ENCODE results near the gene TNFRSF21. TPM values are rescaled to one million over a fixed set of nuclear protein-coding genes. Genes with fewer than 3 reads are reported as not detected.

The TNFRSF21 gene
- polyA plus RNA-seq, 1 donor (not counting 4 experiments of a cell fraction or from before 2014, with no cell fraction given), result 50.2 TPM

DNA sequence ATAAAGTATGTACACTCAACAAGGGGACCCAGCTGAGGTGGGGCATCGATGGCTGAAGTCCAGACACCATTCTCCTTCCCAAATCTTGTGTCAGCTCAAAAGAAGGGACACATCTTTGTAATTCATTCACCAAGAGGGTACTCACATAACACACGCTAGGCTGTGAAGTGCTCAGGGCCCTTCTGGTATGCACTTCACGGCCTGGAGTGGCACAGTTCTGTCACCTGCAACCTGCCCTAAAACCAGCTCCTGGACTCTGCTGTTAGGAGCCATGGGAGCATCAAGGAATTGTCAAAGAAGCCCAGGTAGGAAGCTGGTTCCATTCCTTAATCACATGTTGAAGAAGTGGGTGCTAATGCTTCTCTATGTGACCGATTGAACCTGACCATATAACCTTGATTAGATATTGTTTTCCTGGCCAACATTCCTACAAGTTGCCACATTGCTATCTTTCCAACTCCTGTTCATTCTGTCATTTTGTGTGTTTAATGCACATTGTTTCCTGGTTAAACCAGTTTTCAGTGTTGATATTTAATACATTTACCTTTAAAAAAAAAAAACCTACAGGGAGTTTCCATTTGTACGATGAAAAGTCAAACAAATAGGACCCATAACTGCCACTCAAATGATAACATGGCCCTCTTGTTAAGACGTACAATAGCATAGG lies 127.3 kb downstream of the TNFRSF21 start:
- H2AFZ ChIP-seq (ENCODE audit: control insufficient read depth, low read length), result no peak overlapping the region
- H3K9me3 ChIP-seq (ENCODE audit: control insufficient read depth, low read depth, low read length), result no peaks in the 10 kb centered on the region
- no peaks in the 10 kb centered on the region for H3K9me1 ChIP-seq (ENCODE audit: control insufficient read depth, extremely low read depth, insufficient read depth, low read length)
- no peak overlapping the region for H3K4me2 ChIP-seq (ENCODE audit: control insufficient read depth, extremely low read depth, insufficient read depth, low read depth, low read length)
- no peak overlapping the region for H3K9ac ChIP-seq (ENCODE audit: control insufficient read depth, extremely low read depth, insufficient read depth, low read length)
- no peak overlapping the region for H3K4me3 ChIP-seq (ENCODE audit: control insufficient read depth in 2 of 3, extremely low read depth in 1 of 3, insufficient read depth in 2 of 3, low read depth in 1 of 3, low read length in 3 of 3)
- dilution Hi-C loops (cut with MboI; ENCODE audit: extremely low pct_ligation_motif_present, low sequenced_read_pairs), result no loop called here
- H3K4me1 ChIP-seq (ENCODE audit: control insufficient read depth, extremely low read depth, insufficient read depth, low read length), result peaks cover 22% of the 10 kb centered on the region
- no peaks in the 10 kb centered on the region for H4K20me1 ChIP-seq (ENCODE audit: control insufficient read depth, extremely low read depth, insufficient read depth, low read length)
- H3K27ac ChIP-seq (ENCODE audit: control insufficient read depth, insufficient read depth, low read length), result no peak overlapping the region
- DNase-seq (ENCODE audit: low read depth, low spot score) (no peak), FAIRE-seq (no peak)
- no peaks in the 10 kb centered on the region for H3K79me2 ChIP-seq (ENCODE audit: control insufficient read depth, insufficient read depth, low read length)
- no peaks in the 10 kb centered on the region for H3K27me3 ChIP-seq (ENCODE audit: control insufficient read depth, extremely low read depth, insufficient read depth, low read length)
- no peaks in the 10 kb centered on the region for H3K36me3 ChIP-seq (ENCODE audit: control insufficient read depth in 2 of 2, extremely low read depth in 1 of 2, insufficient read depth in 2 of 2, low read length in 2 of 2)
- TF ChIP-seq, protein P1, sequence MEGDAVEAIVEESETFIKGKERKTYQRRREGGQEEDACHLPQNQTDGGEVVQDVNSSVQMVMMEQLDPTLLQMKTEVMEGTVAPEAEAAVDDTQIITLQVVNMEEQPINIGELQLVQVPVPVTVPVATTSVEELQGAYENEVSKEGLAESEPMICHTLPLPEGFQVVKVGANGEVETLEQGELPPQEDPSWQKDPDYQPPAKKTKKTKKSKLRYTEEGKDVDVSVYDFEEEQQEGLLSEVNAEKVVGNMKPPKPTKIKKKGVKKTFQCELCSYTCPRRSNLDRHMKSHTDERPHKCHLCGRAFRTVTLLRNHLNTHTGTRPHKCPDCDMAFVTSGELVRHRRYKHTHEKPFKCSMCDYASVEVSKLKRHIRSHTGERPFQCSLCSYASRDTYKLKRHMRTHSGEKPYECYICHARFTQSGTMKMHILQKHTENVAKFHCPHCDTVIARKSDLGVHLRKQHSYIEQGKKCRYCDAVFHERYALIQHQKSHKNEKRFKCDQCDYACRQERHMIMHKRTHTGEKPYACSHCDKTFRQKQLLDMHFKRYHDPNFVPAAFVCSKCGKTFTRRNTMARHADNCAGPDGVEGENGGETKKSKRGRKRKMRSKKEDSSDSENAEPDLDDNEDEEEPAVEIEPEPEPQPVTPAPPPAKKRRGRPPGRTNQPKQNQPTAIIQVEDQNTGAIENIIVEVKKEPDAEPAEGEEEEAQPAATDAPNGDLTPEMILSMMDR (optimal IDR thresholded peaks at IDR 0.05 in 1 of 3, IDR thresholded peaks at IDR 0.05 in 1 of 3, conservative IDR thresholded peaks at IDR 0.05 in 1 of 3; ENCODE audit: extremely low read depth in 1 of 3, insufficient read depth in 2 of 3, low read length in 3 of 3), result no peak
- no peak for TF ChIP-seq EZH2 (IDR thresholded peaks at IDR 0.05; ENCODE audit: low read length)

DNA sequence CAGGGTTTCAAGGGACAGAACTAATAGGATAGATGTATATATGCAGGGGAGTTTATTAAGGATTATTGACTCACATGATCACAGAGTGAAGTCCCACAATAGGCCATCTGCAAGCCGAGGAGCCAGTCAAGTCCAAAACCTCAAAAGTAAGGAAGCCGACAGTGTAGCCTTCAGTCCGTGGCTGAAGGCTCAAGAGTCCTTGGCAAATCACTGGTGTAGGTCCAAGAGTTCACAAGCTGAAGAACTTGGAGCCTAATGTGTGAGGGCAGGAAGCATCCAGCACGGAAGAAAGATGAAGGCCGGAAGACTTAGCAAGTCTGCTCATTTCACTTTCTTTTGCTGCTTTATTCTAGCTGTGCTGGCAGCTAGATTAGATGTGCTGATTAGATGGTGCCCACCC lies 128.0 kb downstream of the TNFRSF21 start:
- dilution Hi-C loops (cut with MboI; ENCODE audit: extremely low pct_ligation_motif_present, low sequenced_read_pairs), result no loop called here

More for the DNA sequence above, 128.0 kb downstream of the TNFRSF21 start:
- Histone ChIP-seq H3K79me2 (ENCODE audit: control insufficient read depth, insufficient read depth, low read length) (no peaks in the 10 kb centered on the region), H3K27me3 (ENCODE audit: control insufficient read depth, extremely low read depth, insufficient read depth, low read length) (no peaks in the 10 kb centered on the region), H2AFZ (ENCODE audit: control insufficient read depth, low read length) (no peak overlapping the region), H3K4me3 (ENCODE audit: control insufficient read depth in 2 of 3, extremely low read depth in 1 of 3, insufficient read depth in 2 of 3, low read depth in 1 of 3, low read length in 3 of 3) (no peak overlapping the region), H3K27ac (ENCODE audit: control insufficient read depth, insufficient read depth, low read length) (no peak overlapping the region), H3K9ac (ENCODE audit: control insufficient read depth, extremely low read depth, insufficient read depth, low read length) (no peak overlapping the region), H3K4me2 (ENCODE audit: control insufficient read depth, extremely low read depth, insufficient read depth, low read depth, low read length) (no peak overlapping the region), H3K9me3 (ENCODE audit: control insufficient read depth, low read depth, low read length) (no peaks in the 10 kb centered on the region), H3K36me3 (ENCODE audit: control insufficient read depth in 2 of 2, extremely low read depth in 1 of 2, insufficient read depth in 2 of 2, low read length in 2 of 2) (no peaks in the 10 kb centered on the region), H3K9me1 (ENCODE audit: control insufficient read depth, extremely low read depth, insufficient read depth, low read length) (no peaks in the 10 kb centered on the region), H3K4me1 (ENCODE audit: control insufficient read depth, extremely low read depth, insufficient read depth, low read length) (peaks cover 15% of the 10 kb centered on the region), H4K20me1 (ENCODE audit: control insufficient read depth, extremely low read depth, insufficient read depth, low read length) (no peaks in the 10 kb centered on the region)
- DNase-seq (ENCODE audit: low read depth, low spot score) (no peak), FAIRE-seq (no peak)
- TF ChIP-seq, protein P1 (optimal IDR thresholded peaks at IDR 0.05 in 1 of 3, IDR thresholded peaks at IDR 0.05 in 1 of 3, conservative IDR thresholded peaks at IDR 0.05 in 1 of 3; ENCODE audit: extremely low read depth in 1 of 3, insufficient read depth in 2 of 3, low read length in 3 of 3), result no peak
- no peak for TF ChIP-seq EZH2 (IDR thresholded peaks at IDR 0.05; ENCODE audit: low read length)

Other genes starting within 250 kb of the TNFRSF21 start
- gene CD2AP, start 167.9 kb upstream of the TNFRSF21 start, polyA plus RNA-seq, result 13.7 to 23.9 TPM (median 15.9 TPM) in 3 replicates